ENCODE data around the gene COL4A2. TPM values are rescaled to one million over a fixed set of nuclear protein-coding genes. Genes with fewer than 3 reads are reported as not detected.
"Not testable (repeated sequence)": the region's sequence is repeated elsewhere in the genome, so short reads cannot be mapped to it uniquely, and the experiment has no call there.

The COL4A2 gene
- total and polyA plus RNA-seq, 7 experiments from 2014 or later: 0.05 TPM; not detected in 6

DNA sequence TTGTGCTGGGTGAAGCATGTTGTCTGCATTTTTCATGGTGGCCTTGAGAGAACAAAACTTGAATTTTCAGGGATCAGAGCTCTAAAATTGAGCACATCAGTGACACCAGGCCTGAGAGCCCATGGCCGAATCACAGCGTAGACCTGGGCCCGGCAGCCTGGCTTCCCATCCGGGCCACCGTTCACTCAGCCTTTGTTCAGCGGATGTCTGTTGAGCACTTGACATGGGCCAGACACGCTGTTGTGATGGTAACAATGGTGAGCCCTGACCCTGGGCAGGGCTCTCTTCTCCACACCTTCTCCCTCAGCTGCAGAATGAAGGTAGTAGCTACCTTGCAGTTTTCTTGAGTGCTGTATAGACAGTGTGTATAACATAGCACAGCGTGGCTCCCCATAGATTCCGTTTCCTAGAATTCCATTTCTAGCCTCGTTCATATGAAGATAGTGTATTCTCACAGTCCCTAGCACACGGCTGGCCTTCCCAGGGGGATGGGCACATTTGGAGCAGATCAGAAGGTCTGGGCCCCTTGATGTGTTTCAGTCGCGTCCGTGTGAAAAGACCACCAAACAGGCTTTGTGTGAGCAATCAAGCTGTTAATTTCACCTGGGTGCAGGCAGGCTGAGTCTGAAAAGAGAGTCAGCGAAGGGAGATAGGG lies 179.1 kb downstream of the COL4A2 start:
- Mint-ChIP-seq H3K36me3 (no peaks in the 10 kb centered on the region), H3K4me3 (no peak overlapping the region), H3K27ac (no peak overlapping the region), H3K4me1 (no peaks in the 10 kb centered on the region), H3K9me3 (no peaks in the 10 kb centered on the region), H3K27me3 (peaks cover 0 to 4% (median 0%) of the 10 kb centered on the region in 5 donors)
- ATAC-seq (no peak), DNase-seq (no peak)
- Histone ChIP-seq H3K4me1 (ENCODE audit: control insufficient read depth in 2 of 2, insufficient read depth in 2 of 2, low read length in 2 of 2) (no peaks in the 10 kb centered on the region), H3K4me3 (ENCODE audit: low read length) (no peak overlapping the region), H3K27me3 (ENCODE audit: control insufficient read depth in 2 of 2, insufficient read depth in 2 of 2, low read length in 2 of 2) (no peaks in the 10 kb centered on the region), H3K9me3 (ENCODE audit: control insufficient read depth in 2 of 3, low read length in 3 of 3) (no peaks in the 10 kb centered on the region), H3K27ac (ENCODE audit: low read depth, low read length) (no peak overlapping the region), H3K36me3 (ENCODE audit: control insufficient read depth in 2 of 3, insufficient read depth in 3 of 3, low read length in 3 of 3) (no peaks in the 10 kb centered on the region)
- ChIA-PET POLR2A (no interaction called here), CTCF (no interaction called here)
- intact Hi-C loops (cut with micrococcal nuclease): loop anchor here in 1 of 2 donors (5.0 kb wide), 1 partner anchor 339 kb away; no protein-coding TSS in a partner anchor

DNA sequence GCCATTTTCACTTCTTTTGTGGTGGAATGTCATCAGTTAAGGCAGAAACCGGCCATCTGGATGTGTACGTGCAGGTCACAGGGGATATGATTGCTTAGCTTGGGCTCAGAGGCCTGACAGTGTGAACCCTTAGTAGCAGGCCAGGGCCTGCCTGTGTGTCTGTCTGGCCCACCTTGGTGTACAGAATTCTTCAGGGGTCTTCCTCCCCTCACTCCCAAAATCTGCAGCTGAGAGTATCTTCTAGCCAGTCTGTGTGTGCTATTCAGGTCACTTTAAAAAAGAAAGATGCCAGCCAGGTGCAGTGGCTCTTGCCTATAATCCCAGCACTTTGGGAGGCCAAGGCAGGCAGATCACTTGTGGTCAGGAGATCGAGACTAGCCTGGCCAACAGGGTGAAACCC lies 179.8 kb downstream of the COL4A2 start:
- H3K36me3 Mint-ChIP-seq; H3K9me3 Mint-ChIP-seq; H3K27ac Mint-ChIP-seq; H3K4me1 Mint-ChIP-seq; ATAC-seq; H3K9me3 ChIP-seq (ENCODE audit: control insufficient read depth in 2 of 3, low read length in 3 of 3); H3K36me3 ChIP-seq (ENCODE audit: control insufficient read depth in 2 of 3, insufficient read depth in 3 of 3, low read length in 3 of 3); POLR2A ChIA-PET; H3K27ac ChIP-seq (ENCODE audit: low read depth, low read length); CTCF ChIA-PET; H3K27me3 ChIP-seq (ENCODE audit: control insufficient read depth in 2 of 2, insufficient read depth in 2 of 2, low read length in 2 of 2); H3K4me3 Mint-ChIP-seq; H3K4me1 ChIP-seq (ENCODE audit: control insufficient read depth in 2 of 2, insufficient read depth in 2 of 2, low read length in 2 of 2); H3K4me3 ChIP-seq (ENCODE audit: low read length); H3K27me3 Mint-ChIP-seq; DNase-seq: not testable (repeated sequence)
- intact Hi-C loops (cut with micrococcal nuclease): loop anchor here in 1 of 2 donors (5.0 kb wide), 1 partner anchor 340 kb away; no protein-coding TSS in a partner anchor

DNA sequence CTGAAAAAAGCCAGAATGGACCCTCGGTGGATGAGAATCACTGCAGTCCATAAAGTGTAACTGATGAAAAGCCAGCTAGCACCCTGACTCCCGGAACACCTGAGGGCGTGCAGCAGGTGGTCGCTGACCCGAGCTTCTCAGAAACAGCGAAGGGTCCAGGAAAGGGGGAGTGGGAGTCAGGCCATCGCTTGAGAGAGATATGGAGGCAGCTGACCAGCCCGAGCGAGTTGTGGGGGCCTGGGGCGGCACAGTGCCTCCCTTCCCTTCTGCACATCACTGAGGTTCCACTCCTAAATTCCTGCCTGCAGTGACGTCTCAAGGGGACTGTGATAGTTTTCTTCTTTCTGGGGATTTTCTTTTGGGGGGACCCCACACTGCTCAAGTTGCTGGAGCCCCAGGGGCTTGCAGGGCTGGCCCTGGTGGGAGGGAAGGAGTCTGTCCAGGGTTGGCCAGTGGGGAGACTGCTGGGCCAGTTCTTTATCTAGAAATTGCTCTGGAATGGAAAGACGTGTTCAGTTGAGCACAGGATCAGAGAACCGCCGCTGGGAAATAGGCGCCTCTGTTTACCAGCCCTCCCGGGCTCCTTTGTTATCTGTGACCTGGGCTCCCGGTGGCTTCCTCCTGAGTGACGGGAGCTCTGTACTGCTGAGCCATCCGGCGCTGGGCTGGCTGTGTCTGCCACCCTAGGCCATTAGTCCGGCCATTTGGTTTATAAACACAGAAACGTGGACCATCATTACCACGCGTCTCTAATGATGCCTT lies 183.1 kb downstream of the COL4A2 start:
- Histone ChIP-seq H3K9me3 (ENCODE audit: control insufficient read depth in 2 of 3, low read length in 3 of 3) (no peaks in the 10 kb centered on the region), H3K27me3 (ENCODE audit: control insufficient read depth in 2 of 2, insufficient read depth in 2 of 2, low read length in 2 of 2) (no peaks in the 10 kb centered on the region), H3K4me3 (ENCODE audit: low read length) (no peak overlapping the region), H3K36me3 (ENCODE audit: control insufficient read depth in 2 of 3, insufficient read depth in 3 of 3, low read length in 3 of 3) (no peaks in the 10 kb centered on the region), H3K27ac (ENCODE audit: low read depth, low read length) (no peak overlapping the region), H3K4me1 (ENCODE audit: control insufficient read depth in 2 of 2, insufficient read depth in 2 of 2, low read length in 2 of 2) (no peaks in the 10 kb centered on the region)
- DNase-seq (no peak), ATAC-seq (no peak)
- no peaks in the 10 kb centered on the region for H3K4me1 Mint-ChIP-seq
- no peaks in the 10 kb centered on the region for H3K9me3 Mint-ChIP-seq
- no peaks in the 10 kb centered on the region for H3K36me3 Mint-ChIP-seq
- H3K4me3 Mint-ChIP-seq: no peak overlapping the region
- H3K27me3 Mint-ChIP-seq: no peaks in the 10 kb centered on the region
- no peak overlapping the region for H3K27ac Mint-ChIP-seq
- intact Hi-C loops (cut with micrococcal nuclease): no loop called here
- ChIA-PET CTCF (no interaction called here), POLR2A (no interaction called here)

DNA sequence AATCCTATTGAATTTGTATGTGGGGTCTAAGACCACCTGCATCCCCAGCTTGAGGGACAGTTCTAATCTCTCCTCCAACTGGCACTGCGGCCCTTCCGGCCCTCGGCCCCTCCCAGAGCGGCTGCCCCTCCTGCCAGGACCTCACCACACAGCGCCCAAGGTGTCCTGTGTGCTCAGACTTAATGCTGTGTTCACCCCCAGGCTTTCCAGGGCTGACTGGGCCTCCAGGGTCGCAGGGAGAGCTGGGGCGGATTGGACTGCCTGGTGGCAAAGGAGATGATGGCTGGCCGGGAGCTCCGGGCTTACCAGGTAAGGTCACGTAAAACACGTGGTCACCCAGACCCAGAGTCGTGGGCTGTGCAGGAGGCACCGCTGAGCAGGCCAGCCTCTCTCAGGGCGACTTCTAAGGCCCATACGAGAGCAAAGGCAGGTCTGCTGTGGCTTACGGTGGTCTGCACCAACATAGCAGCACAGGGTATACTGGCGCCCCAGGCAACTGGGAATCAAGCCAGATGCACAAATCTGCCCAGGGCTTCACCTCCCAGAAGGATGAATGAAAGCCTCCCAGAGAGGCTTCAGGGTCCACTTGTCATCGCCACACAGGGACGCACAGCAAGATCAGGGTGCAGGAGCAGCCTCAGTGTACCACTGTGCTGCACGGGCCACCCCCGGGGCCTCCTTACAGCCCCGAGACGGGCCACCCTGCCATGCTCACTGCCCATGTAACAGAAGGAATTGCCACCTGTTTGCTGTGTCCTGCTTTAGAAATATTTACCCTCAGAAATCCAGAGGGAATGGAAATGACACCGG lies 185.0 kb downstream of the COL4A2 start:
- H3K27ac ChIP-seq (ENCODE audit: low read depth, low read length): no peak overlapping the region
- intact Hi-C loops (cut with micrococcal nuclease): no loop called here
- no peak overlapping the region for H3K4me3 ChIP-seq (ENCODE audit: low read length)
- no peaks in the 10 kb centered on the region for H3K4me1 Mint-ChIP-seq
- H3K36me3 Mint-ChIP-seq: no peaks in the 10 kb centered on the region
- H3K27me3 Mint-ChIP-seq: no peaks in the 10 kb centered on the region
- no peaks in the 10 kb centered on the region for H3K9me3 Mint-ChIP-seq
- ATAC-seq (peak; percentile 20), DNase-seq (no peak)
- no peaks in the 10 kb centered on the region for H3K4me1 ChIP-seq (ENCODE audit: control insufficient read depth in 2 of 2, insufficient read depth in 2 of 2, low read length in 2 of 2)
- H3K9me3 ChIP-seq (ENCODE audit: control insufficient read depth in 2 of 3, low read length in 3 of 3): no peaks in the 10 kb centered on the region
- CTCF ChIA-PET: no interaction called here
- no peaks in the 10 kb centered on the region for H3K36me3 ChIP-seq (ENCODE audit: control insufficient read depth in 2 of 3, insufficient read depth in 3 of 3, low read length in 3 of 3)
- no peaks in the 10 kb centered on the region for H3K27me3 ChIP-seq (ENCODE audit: control insufficient read depth in 2 of 2, insufficient read depth in 2 of 2, low read length in 2 of 2)
- POLR2A ChIA-PET: no interaction called here
- H3K27ac Mint-ChIP-seq: no peak overlapping the region
- no peak overlapping the region for H3K4me3 Mint-ChIP-seq

DNA sequence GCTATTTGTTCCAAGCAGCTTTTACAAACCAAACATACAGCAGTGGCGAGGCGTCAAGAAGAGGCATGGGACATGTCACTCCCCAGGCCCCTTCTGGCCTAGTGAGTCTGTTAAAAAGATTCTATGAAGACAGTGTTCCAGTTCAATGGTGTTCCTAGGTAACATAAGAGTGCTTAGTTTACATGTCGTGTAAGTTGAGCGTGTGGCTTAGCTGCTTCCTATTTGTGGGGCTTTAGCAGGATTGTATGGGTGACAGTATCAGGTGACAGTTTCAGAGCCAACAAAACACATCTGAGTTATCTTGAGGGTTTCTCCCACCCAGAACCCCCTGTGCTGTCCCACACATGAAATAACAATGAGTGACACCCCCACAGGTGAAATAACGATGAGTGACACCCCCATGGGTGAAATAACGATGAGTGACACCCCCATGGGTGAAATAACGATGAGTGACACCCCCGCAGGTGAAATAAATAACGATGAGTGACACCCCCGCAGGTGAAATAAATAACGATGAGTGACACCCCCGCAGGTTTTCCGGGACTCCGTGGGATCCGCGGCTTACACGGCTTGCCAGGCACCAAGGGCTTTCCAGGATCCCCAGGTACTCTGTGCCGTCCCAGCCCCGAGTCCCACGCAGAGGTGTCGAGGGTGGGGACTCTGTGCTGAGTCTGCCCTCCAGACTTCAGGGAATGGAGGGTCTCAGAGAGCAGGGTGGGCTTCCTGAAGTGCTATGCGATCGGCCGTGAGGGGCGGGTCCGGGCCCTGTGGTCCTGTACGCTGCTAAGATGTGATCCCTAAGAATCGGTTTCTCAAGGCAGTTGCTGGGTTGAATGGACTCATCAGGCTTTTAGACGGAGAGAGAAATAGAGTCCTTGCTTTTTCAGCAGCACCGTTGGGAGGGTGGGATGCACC lies 185.9 kb downstream of the COL4A2 start:
- no peaks in the 10 kb centered on the region for H3K4me1 Mint-ChIP-seq
- no peak overlapping the region for H3K4me3 Mint-ChIP-seq
- CTCF ChIA-PET: no interaction called here
- DNase-seq: no peak
- Histone ChIP-seq H3K4me3 (ENCODE audit: low read length) (no peak overlapping the region), H3K36me3 (ENCODE audit: control insufficient read depth in 2 of 3, insufficient read depth in 3 of 3, low read length in 3 of 3) (no peaks in the 10 kb centered on the region), H3K4me1 (ENCODE audit: control insufficient read depth in 2 of 2, insufficient read depth in 2 of 2, low read length in 2 of 2) (no peaks in the 10 kb centered on the region), H3K9me3 (ENCODE audit: control insufficient read depth in 2 of 3, low read length in 3 of 3) (no peaks in the 10 kb centered on the region), H3K27me3 (ENCODE audit: control insufficient read depth in 2 of 2, insufficient read depth in 2 of 2, low read length in 2 of 2) (no peaks in the 10 kb centered on the region), H3K27ac (ENCODE audit: low read depth, low read length) (no peak overlapping the region)
- no peak overlapping the region for H3K27ac Mint-ChIP-seq
- peaks cover 0 to under 1% (median 0%) of the 10 kb centered on the region in 11 donors for H3K9me3 Mint-ChIP-seq
- ATAC-seq: no peak
- intact Hi-C loops (cut with micrococcal nuclease): no loop called here
- no peaks in the 10 kb centered on the region for H3K27me3 Mint-ChIP-seq
- POLR2A ChIA-PET: no interaction called here
- H3K36me3 Mint-ChIP-seq: no peaks in the 10 kb centered on the region

DNA sequence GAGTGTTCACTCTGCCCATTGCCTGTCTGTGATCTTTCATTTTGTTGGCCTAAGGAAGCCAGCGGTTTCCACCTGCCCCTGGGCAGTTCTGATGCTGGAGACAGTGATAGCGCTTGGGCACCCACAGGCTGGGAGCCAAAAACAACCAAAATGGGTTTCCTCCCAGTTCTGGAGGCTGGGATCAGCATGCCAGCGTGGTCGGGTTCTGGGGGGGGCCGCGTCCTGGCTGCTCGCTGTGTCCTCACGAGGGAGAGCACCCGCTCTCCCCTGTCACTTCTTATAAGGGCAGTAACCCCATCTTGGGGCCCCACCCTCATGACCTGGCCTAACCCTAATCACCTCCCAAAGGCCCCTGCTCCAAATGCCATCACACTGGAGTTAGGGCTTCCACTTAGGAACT lies 186.5 kb downstream of the COL4A2 start:
- Histone ChIP-seq H3K27me3 (ENCODE audit: control insufficient read depth in 2 of 2, insufficient read depth in 2 of 2, low read length in 2 of 2) (no peaks in the 10 kb centered on the region), H3K4me1 (ENCODE audit: control insufficient read depth in 2 of 2, insufficient read depth in 2 of 2, low read length in 2 of 2) (no peaks in the 10 kb centered on the region), H3K4me3 (ENCODE audit: low read length) (no peak overlapping the region), H3K9me3 (ENCODE audit: control insufficient read depth in 2 of 3, low read length in 3 of 3) (no peaks in the 10 kb centered on the region), H3K36me3 (ENCODE audit: control insufficient read depth in 2 of 3, insufficient read depth in 3 of 3, low read length in 3 of 3) (no peaks in the 10 kb centered on the region), H3K27ac (ENCODE audit: low read depth, low read length) (no peak overlapping the region)
- Mint-ChIP-seq H3K27ac (no peak overlapping the region), H3K36me3 (peaks cover 0 to 4% (median 0%) of the 10 kb centered on the region in 5 donors), H3K9me3 (peaks cover 0 to 5% (median 0%) of the 10 kb centered on the region in 11 donors), H3K27me3 (no peaks in the 10 kb centered on the region), H3K4me3 (no peak overlapping the region), H3K4me1 (no peaks in the 10 kb centered on the region)
- POLR2A ChIA-PET: no interaction called here
- ATAC-seq (no peak), DNase-seq (no peak)
- intact Hi-C loops (cut with micrococcal nuclease): no loop called here
- CTCF ChIA-PET: no interaction called here
